Measurements from ENCODE around the gene SLC17A1. TPM values are rescaled to one million over a fixed set of nuclear protein-coding genes. Genes with fewer than 3 reads are reported as not detected.

The SLC17A1 gene
- total RNA-seq, 1 donor from 2014 or later, result not detected

GRCh38 chr6:25769983-25770382 lies 61.9 kb downstream of the SLC17A1 start:
- Mint-ChIP-seq H3K36me3 (ENCODE audit: low read depth, unreplicated experiment) (no peaks in the 10 kb centered on the region), H3K9me3 (ENCODE audit: unreplicated experiment) (no peaks in the 10 kb centered on the region), H3K27ac (ENCODE audit: unreplicated experiment) (no peak overlapping the region), H3K4me3 (ENCODE audit: unreplicated experiment) (no peak overlapping the region), H3K27me3 (ENCODE audit: unreplicated experiment) (no peaks in the 10 kb centered on the region), H3K4me1 (ENCODE audit: unreplicated experiment) (no peaks in the 10 kb centered on the region)
- no peak for TF ChIP-seq CTCF (IDR thresholded peaks at IDR 0.05; ENCODE audit: unreplicated experiment)
- DNase-seq (ENCODE audit: low spot score), result no peak

- Mint-ChIP-seq H3K36me3 (ENCODE audit: low read depth, unreplicated experiment) (no peaks in the 10 kb centered on the region), H3K9me3 (ENCODE audit: unreplicated experiment) (no peaks in the 10 kb centered on the region), H3K4me3 (ENCODE audit: unreplicated experiment) (no peak overlapping the region), H3K4me1 (ENCODE audit: unreplicated experiment) (no peaks in the 10 kb centered on the region), H3K27ac (ENCODE audit: unreplicated experiment) (no peak overlapping the region), H3K27me3 (ENCODE audit: unreplicated experiment) (no peaks in the 10 kb centered on the region)
- no peak for DNase-seq (ENCODE audit: low spot score)
- no peak for TF ChIP-seq CTCF (IDR thresholded peaks at IDR 0.05; ENCODE audit: unreplicated experiment)
Measured at GRCh38 chr6:25768566-25768965, 63.3 kb downstream of the SLC17A1 start.

GRCh38 chr6:25764611-25765010 lies 67.2 kb downstream of the SLC17A1 start:
- H3K27me3 Mint-ChIP-seq (ENCODE audit: unreplicated experiment), result no peaks in the 10 kb centered on the region
- H3K4me1 Mint-ChIP-seq (ENCODE audit: unreplicated experiment), result no peaks in the 10 kb centered on the region
- TF ChIP-seq CTCF (IDR thresholded peaks at IDR 0.05; ENCODE audit: unreplicated experiment), result no peak
- no peaks in the 10 kb centered on the region for H3K9me3 Mint-ChIP-seq (ENCODE audit: unreplicated experiment)
- no peak for DNase-seq (ENCODE audit: low spot score)
- no peak overlapping the region for H3K27ac Mint-ChIP-seq (ENCODE audit: unreplicated experiment)
- H3K36me3 Mint-ChIP-seq (ENCODE audit: low read depth, unreplicated experiment), result no peaks in the 10 kb centered on the region
- H3K4me3 Mint-ChIP-seq (ENCODE audit: unreplicated experiment), result no peak overlapping the region

GRCh38 chr6:25757936-25758642 lies 73.8 kb downstream of the SLC17A1 start:
- H3K36me3 Mint-ChIP-seq (ENCODE audit: low read depth, unreplicated experiment), result no peaks in the 10 kb centered on the region
- no peak overlapping the region for H3K27ac Mint-ChIP-seq (ENCODE audit: unreplicated experiment)
- H3K9me3 Mint-ChIP-seq (ENCODE audit: unreplicated experiment), result no peaks in the 10 kb centered on the region
- peaks cover 7% of the 10 kb centered on the region for H3K4me1 Mint-ChIP-seq (ENCODE audit: unreplicated experiment)
- no peak for DNase-seq (ENCODE audit: low spot score)
- no peaks in the 10 kb centered on the region for H3K27me3 Mint-ChIP-seq (ENCODE audit: unreplicated experiment)
- no peak for TF ChIP-seq CTCF (IDR thresholded peaks at IDR 0.05; ENCODE audit: unreplicated experiment)
- no peak overlapping the region for H3K4me3 Mint-ChIP-seq (ENCODE audit: unreplicated experiment)

All from endothelial cell (in vitro differentiated cells).